Transverse colon (tissue), 4 donors: ENCODE measurements around the gene DMRT1. TPM values are rescaled to one million over a fixed set of nuclear protein-coding genes. Genes with fewer than 3 reads are reported as not detected.
A peak's percentile ranks its signal among the peaks of the same experiment; 100 is the strongest.

Source experiments
- DNase-seq: peaks from one replicate; pipeline ENCODE4 v3.0.0-alpha.2; 2019
- H3K27ac ChIP-seq, 4 donors: fragments of 200-600 bp; sonication (generic); 2 replicates each; pipeline ENCODE4 v1.5.1; 2016 to 2018; ENCODE audit warnings: inconsistent platforms in 4 of 4
- H3K27me3 ChIP-seq: fragments of 200-600 bp; sonication (generic); 2 replicates; pipeline ENCODE4 v1.5.1; 2017; ENCODE audit warnings: inconsistent platforms
- H3K36me3 ChIP-seq, 4 donors: fragments of 200-600 bp; sonication (generic); 2 replicates each; pipeline ENCODE4 v1.5.1; 2017 to 2019; ENCODE audit warnings: inconsistent platforms in 4 of 4
- H3K4me1 ChIP-seq, 4 donors: fragments of 200-600 bp; sonication (generic); 2 replicates each; pipeline ENCODE4 v1.5.1; 2017 to 2020; ENCODE audit warnings: inconsistent platforms in 4 of 4
- H3K4me3 ChIP-seq, 4 donors: fragments of 200-600 bp; sonication (generic); 1 replicate in 1 of 4; 2 replicates in 3 of 4; pipeline versions ENCODE4 v1.5.1 to v1.6.1; 2017 to 2019; ENCODE audit warnings: inconsistent platforms in 4 of 4
- H3K9me3 ChIP-seq, 2 donors: fragments of 200-600 bp; sonication (generic); 2 replicates each; pipeline ENCODE4 v1.5.1; 2017 to 2019; ENCODE audit warnings: inconsistent platforms in 2 of 2
- CTCF ChIP-seq, 5 experiments: fragments of 200-600 bp in 3 of 5; fragments of 450-650 bp in 2 of 5; sonication (generic) in 3 of 5; IDR thresholded peaks; 1 replicate in 2 of 5; 2 replicates in 3 of 5; pipeline ENCODE4 v1.5.1; 2016 to 2017; ENCODE audit warnings: antibody characterized with exemption in 5 of 5, inconsistent platforms in 3 of 5, mild to moderate bottlenecking in 2 of 5, moderate library complexity in 1 of 5
- EP300 ChIP-seq: sonication (generic); formaldehyde crosslinking; IDR thresholded peaks from one replicate; pipeline ENCODE4 v1.6.1; 2017; ENCODE audit warnings: antibody characterized with exemption, low read depth
- POLR2A ChIP-seq: fragments of 450-650 bp; IDR thresholded peaks from one replicate; pipeline ENCODE4 v1.6.1; 2016; ENCODE audit warnings: antibody characterized with exemption, mild to moderate bottlenecking, moderate library complexity
- POLR2AphosphoS5 ChIP-seq, 3 donors: sonication (generic); formaldehyde crosslinking; IDR thresholded peaks; one replicate each; pipeline ENCODE4 v1.6.1; 2016; ENCODE audit warnings: antibody characterized with exemption in 3 of 3
- WGBS, 2 donors: methylation state at CpG; one replicate each; pipeline ENCODE4 v1.1.5; 2018; ENCODE audit warnings: low coverage in 1 of 2; 5-methylcytosine and 5-hydroxymethylcytosine counted together
- in situ Hi-C, 4 donors: fragments of 200-750 bp; cut with MboI; loops; one replicate each; pipeline versions ENCODE4 v1.15.0 to v1.15.1; 2017; ENCODE audit warnings: low sequenced_read_pairs in 3 of 4, low pct_ligation_motif_present in 1 of 4, low pct_unique_long_range_greater_than_20kb in 1 of 4
- intact Hi-C: fragments of 100-400 bp; cut with DNase I; formaldehyde crosslinking; loops from one replicate; pipeline ENCODE4 v1.15.1; 2023; ENCODE audit warnings: low total_unique reads
- total RNA-seq, 4 donors: library from RNA; depleted of rRNA; stranded (reverse); fragments of >200 nt; gene quantifications; one replicate each; pipeline ENCODE4 v1.1.0, GENCODE V29; 2016

The DMRT1 gene
- total RNA-seq, 4 donors from 2014 or later: not detected

GRCh38 chr9:892123-892522 lies 50.6 kb downstream of the DMRT1 start:
- TF ChIP-seq POLR2A (no peak), POLR2AphosphoS5 (IDR thresholded peaks at IDR 0.05) (no peak), CTCF (IDR thresholded peaks at IDR 0.05) (no peak), EP300 (no peak)
- Histone ChIP-seq H3K4me3 (no peak overlapping the region), H3K27me3 (peaks cover 6% of the 10 kb centered on the region), H3K4me1 (peaks cover 0 to 5% (median 3%) of the 10 kb centered on the region in 4 donors), H3K9me3 (no peaks in the 10 kb centered on the region), H3K27ac (no peak overlapping the region), H3K36me3 (no peaks in the 10 kb centered on the region)
- in situ Hi-C loops (loop anchor here (5.0 to 10.0 kb wide), 2 partner anchors 113 to 115 kb away; no protein-coding TSS in a partner anchor), intact Hi-C loops (no loop called here)
- no peak for DNase-seq
- 79 to 91% methylated on average over 5 of the region's 5 CpGs for WGBS, 2 donors

- in situ Hi-C loops: loop anchor here (5.0 to 10.0 kb wide), 2 partner anchors 112 to 114 kb away; no protein-coding TSS in a partner anchor
- 78 to 87% methylated on average over 3 to 5 of the region's 5 CpGs for WGBS, 2 donors
Measured at GRCh38 chr9:893115-893514, 51.6 kb downstream of the DMRT1 start.

GRCh38 chr9:893843-894420 lies 52.4 kb downstream of the DMRT1 start:
- Histone ChIP-seq H3K27ac (no peak overlapping the region), H3K27me3 (peaks cover 18% of the 10 kb centered on the region), H3K4me3 (no peak overlapping the region), H3K4me1 (peaks cover 0 to 5% (median 4%) of the 10 kb centered on the region in 4 donors), H3K9me3 (no peaks in the 10 kb centered on the region), H3K36me3 (no peaks in the 10 kb centered on the region)
- DNase-seq: peak; percentile 64
- 10 to 13% methylated on average over 5 to 9 of the region's 9 CpGs for WGBS, 2 donors
- intact Hi-C loops (no loop called here), in situ Hi-C loops (loop anchor here (5.0 to 10.0 kb wide), 2 partner anchors 111 to 113 kb away; no protein-coding TSS in a partner anchor)
- TF ChIP-seq POLR2AphosphoS5 (IDR thresholded peaks at IDR 0.05) (no peak), EP300 (no peak), POLR2A (no peak), CTCF (IDR thresholded peaks at IDR 0.05) (peak; percentile 69 to 92 (median 79))

More at GRCh38 chr9:893115-893514, 51.6 kb downstream of the DMRT1 start:
- Histone ChIP-seq H3K36me3 (no peaks in the 10 kb centered on the region), H3K27ac (no peak overlapping the region), H3K4me3 (no peak overlapping the region), H3K27me3 (peaks cover 11% of the 10 kb centered on the region), H3K4me1 (peaks cover 0 to 5% (median 3%) of the 10 kb centered on the region in 4 donors), H3K9me3 (no peaks in the 10 kb centered on the region)
- intact Hi-C loops: no loop called here
- no peak for TF ChIP-seq CTCF (IDR thresholded peaks at IDR 0.05)
- TF ChIP-seq POLR2AphosphoS5 (IDR thresholded peaks at IDR 0.05): no peak
- no peak for TF ChIP-seq EP300
- no peak for TF ChIP-seq POLR2A
- no peak for DNase-seq

GRCh38 chr9:899440-900184 lies 58.1 kb downstream of the DMRT1 start:
- peak; percentile 14 for DNase-seq
- Histone ChIP-seq H3K27me3 (peaks cover 48% of the 10 kb centered on the region), H3K36me3 (no peaks in the 10 kb centered on the region), H3K4me3 (no peak overlapping the region), H3K27ac (no peak overlapping the region), H3K9me3 (no peaks in the 10 kb centered on the region), H3K4me1 (peaks cover 0 to 10% (median 4%) of the 10 kb centered on the region in 4 donors)
- WGBS, 2 donors: 15 to 58% methylated on average over 3 to 12 of the region's 12 CpGs
- in situ Hi-C loops: loop anchor here in 2 of 4 donors (10.0 kb wide), 1 partner anchor 105 kb away; no protein-coding TSS in a partner anchor
- intact Hi-C loops: no loop called here
- TF ChIP-seq CTCF (IDR thresholded peaks at IDR 0.05): no peak
- no peak for TF ChIP-seq POLR2A
- no peak for TF ChIP-seq EP300
- TF ChIP-seq POLR2AphosphoS5 (IDR thresholded peaks at IDR 0.05): no peak
